GM18508 (cell line): ENCODE measurements around the gene HMX1.

Experiments used
- ATAC-seq: cut with Tn5 transposase; IDR thresholded peaks from one replicate; pipeline ENCODE4 v1.9.1; 2021; ENCODE audit warnings: moderate number of reproducible peaks; ENCODE audit not compliant: insufficient read depth, unreplicated experiment

The HMX1 gene

GRCh38 chr4:8846826-8847225, 24.8 kb downstream of the HMX1 start:
- no peak for ATAC-seq

- ATAC-seq, result no peak
These were observed 25.5 kb downstream of the HMX1 start for GRCh38 chr4:8846046-8846720.

GRCh38 chr4:8844976-8845690, 26.5 kb downstream of the HMX1 start:
- no peak for ATAC-seq

- no peak for ATAC-seq
These were observed 28.0 kb downstream of the HMX1 start for GRCh38 chr4:8843597-8843996.

- ATAC-seq, result no peak
These were observed 29.0 kb downstream of the HMX1 start for GRCh38 chr4:8842614-8843013.

- ATAC-seq, result no peak
These were observed 29.9 kb downstream of the HMX1 start for GRCh38 chr4:8841678-8842268.

GRCh38 chr4:8840816-8841455, 30.7 kb downstream of the HMX1 start:
- no peak for ATAC-seq

GRCh38 chr4:8840006-8840793, 31.4 kb downstream of the HMX1 start:
- ATAC-seq, result no peak

GRCh38 chr4:8838961-8839431, 32.6 kb downstream of the HMX1 start:
- no peak for ATAC-seq

GRCh38 chr4:8838296-8838960, 33.2 kb downstream of the HMX1 start:
- no peak for ATAC-seq

GRCh38 chr4:8837181-8837841, 34.3 kb downstream of the HMX1 start:
- no peak for ATAC-seq

- ATAC-seq, result no peak
These were observed 34.9 kb downstream of the HMX1 start for GRCh38 chr4:8836664-8837171.

- ATAC-seq, result no peak
These were observed 35.9 kb downstream of the HMX1 start for GRCh38 chr4:8835521-8836365.

- no peak for ATAC-seq
These were observed 36.9 kb downstream of the HMX1 start for GRCh38 chr4:8834681-8835220.

GRCh38 chr4:8832113-8832915, 39.3 kb downstream of the HMX1 start:
- ATAC-seq, result no peak

GRCh38 chr4:8831221-8832112, 40.2 kb downstream of the HMX1 start:
- no peak for ATAC-seq
